GM21825 (cell line): Measurements from ENCODE around the gene LIAS.
"Not testable (repeated sequence)": the region's sequence is repeated elsewhere in the genome, so short reads cannot be mapped to it uniquely, and the experiment has no call there.

Experiments
- ATAC-seq: cut with Tn5 transposase; IDR thresholded peaks from one replicate; pipeline ENCODE4 v1.9.1; 2021; ENCODE audit warnings: mild to moderate bottlenecking, moderate library complexity; ENCODE audit not compliant: unreplicated experiment

The LIAS gene

DNA sequence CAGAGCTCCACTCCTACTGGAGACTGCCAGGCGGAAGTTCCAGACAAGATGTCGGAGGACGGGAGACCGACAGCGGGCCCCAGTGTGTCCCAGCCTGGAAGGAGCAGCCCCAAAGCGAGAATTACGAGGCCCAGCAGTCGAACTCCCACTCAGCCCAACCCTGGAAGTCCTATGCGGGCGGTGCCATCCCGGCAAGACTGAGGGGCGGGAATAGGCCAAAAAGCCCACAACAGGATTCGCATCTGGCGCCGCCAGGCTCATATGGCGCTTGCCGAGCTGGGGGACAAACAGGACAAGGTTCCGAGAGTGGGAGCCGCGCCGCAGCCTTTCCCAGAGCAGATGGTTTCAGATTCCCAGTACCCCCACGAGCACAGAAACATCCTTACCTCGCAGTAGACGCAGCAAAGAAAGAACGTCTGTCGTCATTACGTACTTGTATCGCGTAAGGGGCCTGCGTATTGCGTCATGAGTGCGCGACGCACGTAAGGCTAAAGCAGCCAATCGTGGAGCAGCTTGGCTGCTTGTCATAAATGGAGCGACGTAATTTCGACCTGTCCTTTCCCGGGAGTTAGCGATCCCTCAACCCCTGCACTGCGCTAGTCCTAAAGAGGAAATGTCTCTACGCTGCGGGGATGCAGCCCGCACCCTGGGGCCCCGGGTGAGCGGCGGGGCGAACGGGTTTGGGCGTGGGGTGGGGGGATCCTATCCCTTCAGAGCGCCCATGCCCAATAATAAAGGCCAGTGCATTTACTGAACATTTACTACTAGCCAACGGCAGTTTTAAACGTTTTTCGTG is at the start of gene LIAS, which contains the start of gene RPL9:
Gene LIAS (plus strand): TSS at position 552 of the 796 bp plus-strand sequence. CDS start 62 bp downstream, at position 614.
Gene RPL9 (minus strand): TSS at position 418 of the 796 bp plus-strand sequence. CDS start 483 bp downstream, outside the sequence.
- peak; percentile 80 for ATAC-seq

- ATAC-seq: no peak
Measured at GRCh38 chr4:39410415-39410814, 48.4 kb upstream of the LIAS start.

DNA sequence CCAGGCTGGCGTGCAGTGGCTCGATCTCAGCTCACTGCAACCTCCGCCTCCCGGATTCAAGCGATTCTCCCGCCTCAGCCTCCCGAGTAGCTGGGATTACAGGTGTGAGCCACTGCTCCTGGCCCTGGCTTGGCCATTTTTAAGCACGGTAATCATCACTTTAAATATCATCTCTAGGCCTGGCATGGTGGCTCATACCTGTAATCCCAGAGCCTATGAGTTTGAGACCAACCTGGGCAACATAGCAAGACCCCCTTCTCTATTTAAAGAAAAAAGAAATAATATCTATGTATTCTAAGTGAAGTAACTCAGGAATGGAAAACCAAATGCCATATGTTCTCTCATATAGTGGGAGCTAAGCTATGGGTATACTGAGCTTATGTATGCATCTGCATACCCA is 47.3 kb upstream of the LIAS start:
- not testable (repeated sequence) for ATAC-seq

DNA sequence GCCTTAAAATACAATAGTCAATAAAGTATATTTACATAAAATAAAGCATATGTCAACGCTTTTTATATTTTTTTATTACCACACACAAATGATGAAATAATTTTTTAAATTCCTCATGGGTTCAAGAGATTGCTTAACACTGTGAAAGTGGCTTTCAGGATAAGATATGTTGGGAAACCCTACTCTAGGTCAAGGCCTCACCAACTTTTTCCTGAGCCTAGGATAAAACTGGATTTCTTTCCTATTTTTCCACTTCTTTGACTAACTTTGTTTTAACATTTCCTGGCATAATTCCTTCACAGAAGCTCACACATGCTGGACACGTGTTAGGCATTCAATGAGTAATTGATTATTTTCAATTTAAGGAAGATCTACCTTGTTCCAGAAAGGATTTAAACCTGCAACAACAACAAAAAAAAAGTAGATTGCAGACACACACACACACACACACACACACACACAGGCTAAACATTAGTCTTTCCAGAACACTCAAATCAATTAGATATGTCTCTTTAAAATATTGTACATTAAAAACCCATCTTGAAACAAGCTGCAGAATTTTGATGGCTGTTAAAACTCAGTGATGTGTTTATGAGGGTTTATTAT is 43.1 kb upstream of the LIAS start:
- no peak for ATAC-seq

- no peak for ATAC-seq
Measured at GRCh38 chr4:39422247-39422646, 36.6 kb upstream of the LIAS start.

DNA sequence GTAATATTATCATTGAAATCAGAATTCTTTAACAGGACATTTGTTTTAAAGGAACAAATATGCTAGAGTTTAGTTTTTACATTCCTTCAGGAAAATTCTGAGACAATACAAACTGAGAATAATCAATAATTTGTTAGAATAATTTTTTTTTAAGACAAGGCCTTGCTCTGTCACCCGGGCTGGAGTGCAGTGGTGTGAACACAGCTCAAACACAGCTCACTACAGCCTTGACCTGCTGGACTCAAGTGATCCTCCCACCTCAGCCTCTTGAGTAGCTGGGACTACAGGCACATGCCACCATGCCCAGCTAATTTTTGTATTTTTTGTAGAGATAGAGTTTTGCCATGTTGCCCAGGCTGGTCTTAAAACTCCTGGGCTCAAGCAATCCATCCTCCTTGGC is 33.6 kb upstream of the LIAS start:
- not testable (repeated sequence) for ATAC-seq

DNA sequence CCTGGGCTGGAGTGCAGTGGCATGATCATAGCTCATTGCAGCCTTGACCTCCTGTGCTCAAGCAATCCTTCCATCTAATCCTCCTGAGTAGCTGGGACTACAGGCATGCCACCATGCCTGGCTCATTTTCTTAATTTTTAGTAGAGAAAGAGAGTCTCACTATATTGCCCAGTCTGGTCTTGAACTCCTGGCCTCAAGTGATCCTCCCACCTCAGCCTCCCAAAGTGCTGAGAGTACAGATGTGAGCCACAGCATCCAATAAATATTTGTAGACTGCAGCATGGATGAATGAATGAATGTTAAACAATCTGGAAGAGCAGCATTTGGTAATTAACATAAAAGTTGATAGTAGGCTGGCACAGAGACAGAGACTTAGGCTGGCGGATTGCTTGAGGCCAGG is 32.1 kb upstream of the LIAS start:
- no peak for ATAC-seq

GRCh38 chr4:39427520-39428114 is 31.2 kb upstream of the LIAS start:
- ATAC-seq: no peak

GRCh38 chr4:39429476-39430334 is 29.2 kb upstream of the LIAS start:
- no peak for ATAC-seq

GRCh38 chr4:39433878-39434492 is 24.9 kb upstream of the LIAS start:
- no peak for ATAC-seq

DNA sequence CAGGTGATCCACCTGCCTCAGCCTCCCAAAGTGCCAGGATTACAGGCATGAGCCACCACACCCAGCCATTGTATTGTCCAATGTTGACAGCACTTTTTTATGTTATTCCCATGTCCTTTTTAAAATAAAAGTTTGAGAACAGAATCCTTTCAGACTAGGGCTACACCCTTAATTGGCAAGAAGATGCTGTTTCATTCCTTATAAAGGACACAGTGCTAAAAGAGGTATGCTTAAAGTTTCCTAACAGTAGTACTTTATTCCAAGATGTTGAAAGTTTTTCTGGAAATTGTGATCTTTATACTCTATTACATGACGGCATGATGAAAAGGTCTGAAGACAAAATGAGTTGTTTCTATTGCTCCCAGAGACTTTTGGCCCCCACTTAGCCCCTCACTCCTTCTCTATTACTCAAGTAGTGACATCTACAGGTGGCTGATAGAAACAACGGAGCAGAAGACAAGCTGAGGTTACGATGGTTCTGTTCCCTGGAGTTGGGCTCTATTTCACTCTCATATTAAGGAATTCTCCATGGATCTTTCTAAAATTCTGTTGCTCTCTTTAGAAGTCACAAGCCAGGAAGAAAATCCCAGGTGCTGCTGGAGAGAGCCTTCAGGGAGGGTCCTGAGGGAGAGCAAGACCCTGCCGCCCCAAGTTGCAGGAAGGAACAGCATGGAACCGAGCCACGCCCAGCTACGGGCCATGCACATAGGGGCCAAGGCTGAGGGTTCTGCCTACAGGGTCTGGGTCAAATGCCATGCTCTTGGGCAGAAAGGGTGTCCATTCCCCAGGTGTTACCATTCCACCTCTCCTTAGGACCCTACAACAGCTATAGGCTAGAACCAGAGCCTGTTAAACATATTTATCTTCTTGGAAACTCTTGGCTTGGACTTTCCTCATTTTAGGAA is 22.9 kb upstream of the LIAS start:
- no peak for ATAC-seq

DNA sequence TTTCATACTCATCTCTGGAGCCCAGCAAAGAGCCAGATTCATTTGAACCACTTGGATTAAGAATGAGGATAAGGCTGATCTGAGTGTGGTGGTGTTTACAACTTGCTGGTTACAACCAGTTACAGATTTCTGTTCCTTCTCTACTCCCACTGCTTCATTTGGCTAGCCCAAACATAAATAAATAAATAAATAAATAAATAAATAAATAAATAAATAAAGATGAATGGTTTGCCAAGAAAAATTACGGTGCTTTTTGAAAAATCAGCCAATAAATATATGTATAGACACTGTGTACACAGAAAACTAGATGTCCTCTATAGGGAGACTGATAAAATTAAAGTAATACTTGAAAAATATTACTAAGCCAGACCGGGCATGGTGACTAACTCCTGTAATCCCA is 17.3 kb upstream of the LIAS start:
- no peak for ATAC-seq

GRCh38 chr4:39442998-39443397 is 15.9 kb upstream of the LIAS start:
- ATAC-seq: no peak

DNA sequence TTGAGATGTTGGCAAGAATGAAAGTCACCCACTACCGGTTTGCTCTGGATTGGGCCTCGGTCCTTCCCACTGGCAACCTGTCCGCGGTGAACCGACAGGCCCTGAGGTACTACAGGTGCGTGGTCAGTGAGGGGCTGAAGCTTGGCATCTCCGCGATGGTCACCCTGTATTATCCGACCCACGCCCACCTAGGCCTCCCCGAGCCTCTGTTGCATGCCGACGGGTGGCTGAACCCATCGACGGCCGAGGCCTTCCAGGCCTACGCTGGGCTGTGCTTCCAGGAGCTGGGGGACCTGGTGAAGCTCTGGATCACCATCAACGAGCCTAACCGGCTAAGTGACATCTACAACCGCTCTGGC is 12.4 kb upstream of the LIAS start:
- ATAC-seq: no peak

- peak; percentile 86 for ATAC-seq
Measured at GRCh38 chr4:39446842-39447573, 11.8 kb upstream of the LIAS start.

DNA sequence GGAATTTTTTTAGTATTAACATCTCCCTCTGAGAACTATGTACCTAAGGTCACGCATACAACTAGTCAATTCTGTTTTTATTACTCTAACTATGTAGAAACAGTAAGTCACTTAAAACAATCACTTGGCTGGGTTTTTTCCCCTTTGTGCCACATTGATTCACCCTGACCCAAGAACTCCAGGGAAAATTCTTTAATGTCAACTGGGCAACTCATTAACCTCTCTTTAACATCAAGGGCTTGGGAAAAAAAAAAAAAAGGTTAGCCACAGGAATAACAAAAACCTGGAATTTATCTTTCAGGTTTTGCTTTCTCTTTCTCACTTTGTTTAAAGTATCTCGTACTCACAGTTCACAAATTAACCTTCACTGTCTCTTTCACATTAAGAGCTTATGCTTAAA is 8.2 kb upstream of the LIAS start:
- ATAC-seq: no peak

GRCh38 chr4:39451423-39452023 is 7.3 kb upstream of the LIAS start:
- no peak for ATAC-seq

GRCh38 chr4:39452153-39452859 is 6.5 kb upstream of the LIAS start:
- no peak for ATAC-seq
